ENCODE data around the gene TRIO.

DNA sequence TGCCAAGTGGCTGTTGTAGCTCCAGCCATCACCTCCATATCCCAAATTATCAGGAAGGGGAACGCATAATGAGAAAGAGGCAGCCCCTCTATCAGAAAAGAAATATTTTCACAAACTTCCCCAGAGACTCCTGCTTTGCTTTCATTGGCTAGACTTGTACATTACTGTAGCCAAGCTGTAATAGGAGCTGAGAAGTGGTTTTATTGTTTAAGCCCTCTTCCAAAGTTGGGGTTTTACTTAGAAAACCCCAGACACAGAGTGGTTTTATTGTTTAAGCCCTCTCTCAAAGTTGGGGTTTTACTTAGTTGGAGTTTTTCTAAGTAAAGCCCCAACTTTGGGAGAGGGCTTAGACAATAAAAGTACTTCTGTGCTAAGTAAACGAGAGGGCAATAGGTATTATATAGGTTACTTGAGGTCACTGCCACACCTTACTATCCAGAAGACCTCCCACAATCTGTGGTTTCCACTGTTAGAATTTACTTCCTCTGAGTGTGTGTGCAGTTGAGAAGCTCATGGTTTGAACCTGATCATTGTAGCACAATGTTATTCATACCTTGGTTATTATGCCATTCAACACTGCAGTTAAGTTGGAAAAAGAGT, 222.8 kb downstream of the TRIO start:
- TF ChIP-seq, protein P1, sequence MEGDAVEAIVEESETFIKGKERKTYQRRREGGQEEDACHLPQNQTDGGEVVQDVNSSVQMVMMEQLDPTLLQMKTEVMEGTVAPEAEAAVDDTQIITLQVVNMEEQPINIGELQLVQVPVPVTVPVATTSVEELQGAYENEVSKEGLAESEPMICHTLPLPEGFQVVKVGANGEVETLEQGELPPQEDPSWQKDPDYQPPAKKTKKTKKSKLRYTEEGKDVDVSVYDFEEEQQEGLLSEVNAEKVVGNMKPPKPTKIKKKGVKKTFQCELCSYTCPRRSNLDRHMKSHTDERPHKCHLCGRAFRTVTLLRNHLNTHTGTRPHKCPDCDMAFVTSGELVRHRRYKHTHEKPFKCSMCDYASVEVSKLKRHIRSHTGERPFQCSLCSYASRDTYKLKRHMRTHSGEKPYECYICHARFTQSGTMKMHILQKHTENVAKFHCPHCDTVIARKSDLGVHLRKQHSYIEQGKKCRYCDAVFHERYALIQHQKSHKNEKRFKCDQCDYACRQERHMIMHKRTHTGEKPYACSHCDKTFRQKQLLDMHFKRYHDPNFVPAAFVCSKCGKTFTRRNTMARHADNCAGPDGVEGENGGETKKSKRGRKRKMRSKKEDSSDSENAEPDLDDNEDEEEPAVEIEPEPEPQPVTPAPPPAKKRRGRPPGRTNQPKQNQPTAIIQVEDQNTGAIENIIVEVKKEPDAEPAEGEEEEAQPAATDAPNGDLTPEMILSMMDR (IDR thresholded peaks at IDR 0.05): no peak
- TF ChIP-seq POLR2A (IDR thresholded peaks at IDR 0.05): no peak

Data from upper lobe of left lung (tissue), 4 donors.